NCI-H1092 treated with DMSO at 0.1 percent for 48 hours (cell line): ENCODE measurements around the gene PDLIM4.
A peak's percentile ranks its signal among the peaks of the same experiment; 100 is the strongest.

Experiments used
- DNase-seq: peaks from one replicate; lab custom pipeline; 2025; lab: John Stamatoyannopoulos, UW

Gene PDLIM4

GRCh38 chr5:132267166-132267739 lies 9.8 kb downstream of the PDLIM4 start:
- no peak for DNase-seq

DNA sequence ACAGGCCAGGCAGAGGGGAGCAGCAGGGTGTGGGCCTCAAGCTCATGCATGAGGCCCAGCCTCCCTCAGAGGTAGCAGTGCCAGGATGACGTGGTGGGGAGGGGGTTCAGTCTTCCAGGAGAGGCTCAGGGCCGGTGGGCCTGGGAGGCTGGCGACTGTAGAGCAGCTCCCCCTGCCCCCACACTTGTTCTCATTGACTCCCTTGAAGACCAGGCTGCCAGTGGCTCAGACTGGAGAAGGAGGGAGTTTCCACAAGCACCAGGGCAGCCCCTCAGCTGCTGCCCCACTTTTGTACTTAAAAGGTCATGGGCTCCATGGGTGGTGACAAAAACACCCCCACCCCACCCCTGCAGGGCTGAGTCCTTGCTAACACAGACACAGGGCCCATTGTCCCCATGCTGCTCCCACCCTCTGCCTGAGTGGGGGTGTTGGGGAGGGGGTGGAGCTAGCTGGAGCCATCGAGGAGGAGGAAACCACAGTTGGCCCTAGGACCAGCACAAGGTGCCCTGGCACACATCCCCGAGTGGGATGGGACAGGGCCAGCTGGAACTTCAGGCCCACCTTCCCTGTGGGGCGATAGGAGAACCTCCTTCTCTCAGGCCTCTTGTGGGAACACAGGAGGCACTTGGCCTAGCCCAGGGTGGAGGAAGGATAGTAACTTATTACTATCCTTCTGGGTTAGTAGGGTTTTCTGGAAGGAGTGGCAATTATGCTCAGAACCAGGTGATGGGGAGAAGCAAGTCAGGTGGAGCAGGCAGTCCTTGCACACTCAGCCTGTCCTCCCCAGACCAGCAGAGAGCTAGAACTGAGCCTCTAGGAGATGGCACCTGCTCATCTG lies 10.7 kb downstream of the PDLIM4 start:
- DNase-seq, result no peak

- no peak for DNase-seq
Observed at GRCh38 chr5:132268769-132269551, 11.5 kb downstream of the PDLIM4 start.

DNA sequence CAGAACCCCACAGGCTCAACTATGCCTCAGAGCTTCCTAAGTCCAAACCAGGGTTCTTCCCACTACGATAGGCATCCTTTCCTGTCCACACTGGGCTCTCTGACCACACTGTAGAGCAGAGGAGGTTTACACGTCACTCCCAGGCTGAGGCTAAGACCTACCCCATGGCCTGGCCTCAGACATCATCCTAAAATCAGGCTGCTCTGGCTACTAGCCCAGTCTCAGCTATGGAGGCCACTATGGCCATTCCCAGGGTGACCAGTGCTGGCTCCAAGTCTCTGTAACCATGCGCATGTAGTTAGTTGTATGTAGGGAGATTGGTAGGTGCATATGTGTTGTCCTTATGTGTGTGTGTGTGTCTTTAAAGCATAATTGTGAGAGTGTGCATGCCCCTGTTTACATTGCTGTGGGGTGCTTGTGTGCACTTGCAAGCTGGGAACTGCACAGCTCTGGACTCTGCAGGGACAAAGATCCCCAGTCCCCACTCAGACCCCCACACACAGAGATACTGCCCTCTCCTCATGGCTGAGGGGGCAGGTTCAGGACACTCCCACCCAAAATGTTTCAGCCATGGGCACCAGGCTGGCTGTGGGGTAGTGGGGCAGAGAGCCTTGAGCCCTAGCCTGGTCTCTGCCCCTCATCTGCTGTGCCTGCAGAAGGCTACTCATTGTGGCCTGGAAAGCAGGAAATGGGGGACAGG lies 12.3 kb downstream of the PDLIM4 start:
- DNase-seq, result no peak

- DNase-seq, result no peak
Observed at GRCh38 chr5:132270335-132270665, 12.8 kb downstream of the PDLIM4 start.

- no peak for DNase-seq
Observed at GRCh38 chr5:132270706-132271105, 13.2 kb downstream of the PDLIM4 start.

- no peak for DNase-seq
Observed at GRCh38 chr5:132271251-132272246, 14.1 kb downstream of the PDLIM4 start.

DNA sequence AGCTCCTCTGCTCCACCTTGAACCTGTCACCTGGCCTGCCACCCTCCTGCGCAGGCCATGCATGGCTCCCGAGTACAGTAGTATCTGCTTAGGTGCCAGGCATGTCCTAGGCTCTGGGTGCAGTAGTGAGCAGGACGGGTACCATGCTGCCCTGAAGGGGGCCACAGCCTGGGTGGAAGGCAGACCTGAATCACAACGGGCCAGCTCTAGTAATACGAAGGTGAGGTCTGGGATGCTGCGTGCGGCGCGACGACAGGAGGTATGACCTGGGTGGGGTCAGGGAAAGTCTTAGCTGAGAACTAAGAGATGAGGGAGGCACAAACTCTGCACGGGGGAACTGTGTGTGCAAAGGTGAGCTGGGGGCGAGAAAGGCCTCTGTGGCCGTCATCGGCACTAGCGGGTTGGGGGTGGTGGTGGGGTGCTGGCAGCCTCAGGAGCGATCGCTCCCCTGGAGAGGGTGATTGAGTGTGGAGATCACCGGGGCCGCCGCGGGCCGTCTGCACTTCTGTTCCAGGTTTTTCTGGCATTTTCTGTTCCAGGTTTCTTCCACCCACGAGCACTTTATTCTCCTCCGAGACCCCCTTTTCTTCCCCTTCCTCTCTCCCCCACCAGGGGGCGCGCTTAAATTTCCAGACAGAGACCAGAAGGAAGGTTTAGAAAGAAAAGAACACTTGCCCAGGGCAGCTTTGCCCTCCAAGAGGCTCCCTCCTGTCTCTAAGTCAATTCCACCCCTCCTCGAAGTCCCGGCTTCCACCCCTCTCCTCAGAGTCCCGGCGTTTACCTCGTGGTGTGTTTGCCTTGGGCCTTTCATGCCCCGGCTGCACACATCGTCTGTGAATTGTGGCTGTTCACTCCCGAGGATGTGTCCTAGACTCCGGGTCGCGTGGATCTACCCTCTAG lies 15.1 kb downstream of the PDLIM4 start:
- peak; percentile 34 for DNase-seq

GRCh38 chr5:132273631-132274030 lies 16.1 kb downstream of the PDLIM4 start:
- no peak for DNase-seq

GRCh38 chr5:132274050-132274792 lies 16.7 kb downstream of the PDLIM4 start:
- no peak for DNase-seq

DNA sequence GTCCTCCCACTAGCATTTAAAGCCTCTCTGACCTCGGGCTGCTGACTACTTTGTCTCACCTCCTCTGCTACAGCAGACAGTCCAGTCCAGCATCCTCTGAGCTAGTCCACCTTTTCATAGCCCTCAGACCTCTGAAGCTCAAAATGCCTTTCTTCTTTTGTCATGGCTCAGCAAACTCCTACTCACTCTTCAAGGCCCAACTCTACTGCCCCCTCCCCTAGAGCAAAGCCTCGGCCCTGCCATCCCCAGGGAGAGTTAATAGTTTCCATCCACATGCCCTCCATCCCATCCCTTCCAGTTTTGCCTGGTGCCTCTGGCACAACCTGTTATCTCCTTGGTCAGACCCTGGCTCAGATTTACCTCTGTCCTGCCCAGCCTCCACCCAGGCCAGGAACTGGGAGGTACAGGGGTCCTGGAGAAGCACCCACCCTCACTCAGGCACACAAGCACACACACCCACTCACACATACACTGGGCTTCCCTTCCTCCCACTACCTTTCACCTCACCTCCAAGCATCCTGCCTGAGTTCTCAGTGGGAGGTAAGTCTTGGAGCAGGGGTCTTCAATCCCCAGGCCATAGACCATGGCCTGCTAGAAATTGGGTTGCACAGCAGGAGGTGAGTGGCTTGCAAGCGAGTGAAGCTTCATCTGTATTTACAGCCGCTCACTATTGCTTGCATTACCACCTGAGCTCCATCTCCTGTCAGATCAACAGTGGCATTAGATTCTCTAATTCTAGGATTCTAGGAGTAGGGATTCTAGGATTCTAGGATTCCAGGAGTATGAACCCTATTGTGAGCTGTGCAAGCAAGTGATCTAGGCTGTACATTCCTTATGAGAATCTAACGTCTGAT lies 18.1 kb downstream of the PDLIM4 start:
- DNase-seq, result no peak

GRCh38 chr5:132277256-132277655 lies 19.8 kb downstream of the PDLIM4 start:
- DNase-seq, result no peak

DNA sequence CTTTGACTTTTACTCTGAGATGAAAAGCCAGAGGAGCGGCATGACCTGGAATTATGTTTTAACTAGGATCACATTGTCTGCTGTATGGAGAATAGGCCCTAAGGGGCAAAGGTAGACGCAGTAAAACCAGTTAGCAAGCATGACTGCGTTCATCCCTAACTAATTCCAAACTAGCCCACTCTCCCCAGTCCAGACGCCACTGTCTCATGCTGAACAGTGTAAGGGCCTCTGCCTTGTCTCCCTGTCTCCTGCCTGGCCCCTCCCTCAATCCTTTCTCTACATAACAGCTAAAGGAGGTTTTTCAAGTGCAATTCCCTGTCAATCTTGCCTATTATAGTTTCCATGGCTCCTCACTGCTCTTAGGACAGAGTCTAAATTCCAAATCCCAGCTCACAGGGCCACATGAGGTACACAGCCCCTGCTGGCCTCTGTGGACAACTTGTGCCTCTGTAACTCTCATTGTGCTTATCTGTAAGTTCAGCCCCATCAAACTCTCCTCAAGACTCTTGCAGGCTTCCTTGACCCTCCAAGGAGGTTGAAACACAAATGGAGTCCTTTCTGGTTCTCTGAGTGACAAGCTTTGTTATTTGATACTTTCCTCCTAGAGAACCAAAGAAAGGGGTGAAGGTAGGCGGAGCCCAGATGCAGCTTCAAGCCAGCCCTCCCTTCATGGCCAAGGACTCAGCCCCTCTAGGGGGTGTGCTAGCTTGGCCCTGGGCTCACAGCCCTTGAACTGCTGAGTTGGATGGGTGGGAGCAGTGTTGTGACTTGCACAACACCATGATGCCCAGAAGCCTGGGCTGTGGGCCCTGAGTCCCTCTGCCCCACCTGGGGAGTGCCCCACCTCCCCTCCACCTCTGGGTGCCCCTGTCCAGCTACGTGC lies 20.7 kb downstream of the PDLIM4 start:
- DNase-seq, result no peak

GRCh38 chr5:132279801-132280200 lies 22.3 kb downstream of the PDLIM4 start:
- no peak for DNase-seq

GRCh38 chr5:132280371-132281240 lies 23.1 kb downstream of the PDLIM4 start:
- no peak for DNase-seq

- no peak for DNase-seq
Observed at GRCh38 chr5:132281856-132282614, 24.5 kb downstream of the PDLIM4 start.
